HG02938 (cell line): Measurements from ENCODE around the gene SLC38A5.
"Not testable (repeated sequence)": the region's sequence is repeated elsewhere in the genome, so short reads cannot be mapped to it uniquely, and the experiment has no call there.

Experiments used
- ATAC-seq: cut with Tn5 transposase; IDR thresholded peaks from one replicate; pipeline ENCODE4 v1.9.1; 2021; ENCODE audit warnings: mild to moderate bottlenecking, moderate library complexity; ENCODE audit not compliant: unreplicated experiment

The SLC38A5 gene

GRCh38 chrX:48470833-48471118 is 716 bp upstream of the SLC38A5 start:
- ATAC-seq, result no peak

- ATAC-seq, result no peak
Measured at GRCh38 chrX:48468693-48469691, 1.1 kb downstream of the SLC38A5 start.

GRCh38 chrX:48468247-48468671 is 1.8 kb downstream of the SLC38A5 start:
- ATAC-seq, result no peak

- no peak for ATAC-seq
Measured at GRCh38 chrX:48467281-48467761, 2.7 kb downstream of the SLC38A5 start.

GRCh38 chrX:48466696-48467095 is 3.4 kb downstream of the SLC38A5 start:
- no peak for ATAC-seq

- ATAC-seq, result no peak
Measured at GRCh38 chrX:48465336-48465933, 4.6 kb downstream of the SLC38A5 start.

GRCh38 chrX:48461830-48462229 is 8.2 kb downstream of the SLC38A5 start:
- no peak for ATAC-seq

GRCh38 chrX:48460606-48461005 is 9.5 kb downstream of the SLC38A5 start:
- no peak for ATAC-seq

- ATAC-seq, result no peak
Measured at GRCh38 chrX:48460031-48460430, 10.0 kb downstream of the SLC38A5 start.

GRCh38 chrX:48459483-48459882 is 10.6 kb downstream of the SLC38A5 start:
- ATAC-seq, result no peak

- ATAC-seq, result no peak
Measured at GRCh38 chrX:48458711-48459110, 11.3 kb downstream of the SLC38A5 start.

- no peak for ATAC-seq
Measured at GRCh38 chrX:48456628-48457331, 13.3 kb downstream of the SLC38A5 start.

GRCh38 chrX:48451708-48452107 is 18.4 kb downstream of the SLC38A5 start:
- no peak for ATAC-seq

GRCh38 chrX:48450076-48450475 is 20.0 kb downstream of the SLC38A5 start:
- no peak for ATAC-seq

- ATAC-seq, result not testable (repeated sequence)
Measured at GRCh38 chrX:48447201-48447600, 22.9 kb downstream of the SLC38A5 start.

- ATAC-seq, result not testable (repeated sequence)
Measured at GRCh38 chrX:48433713-48434112, 36.3 kb downstream of the SLC38A5 start.

- ATAC-seq, result not testable (repeated sequence)
Measured at GRCh38 chrX:48430166-48430565, 39.9 kb downstream of the SLC38A5 start.

- ATAC-seq, result not testable (repeated sequence)
Measured at GRCh38 chrX:48429606-48430005, 40.5 kb downstream of the SLC38A5 start.

- ATAC-seq, result not testable (repeated sequence)
Measured at GRCh38 chrX:48427027-48427716, 42.9 kb downstream of the SLC38A5 start.

GRCh38 chrX:48411860-48412259 is 58.2 kb downstream of the SLC38A5 start, which contains the start of gene SSX4B:
SSX4B (minus strand) TSS chrX:48411960; CDS start chrX:48411372, 588 bp downstream.
- not testable (repeated sequence) for ATAC-seq
